Endothelial cell of umbilical vein (primary cell): ENCODE measurements around the gene UBE2F.

ENCODE experiments used
- EZH2 ChIP-seq: IDR thresholded peaks from 2 replicates; pipeline ENCODE4 v1.6.1; 2012; ENCODE audit warnings: borderline replicate concordance, low read depth, mild to moderate bottlenecking, moderate library complexity, low read length, inconsistent platforms; ENCODE audit not compliant: severe bottlenecking
- POLR2AphosphoS5 ChIP-seq: IDR thresholded peaks from 2 replicates; pipeline ENCODE4 v1.6.1; 2012; ENCODE audit warnings: low read depth, mild to moderate bottlenecking, control low read depth, low read length, moderate library complexity; ENCODE audit not compliant: insufficient read depth

DNA sequence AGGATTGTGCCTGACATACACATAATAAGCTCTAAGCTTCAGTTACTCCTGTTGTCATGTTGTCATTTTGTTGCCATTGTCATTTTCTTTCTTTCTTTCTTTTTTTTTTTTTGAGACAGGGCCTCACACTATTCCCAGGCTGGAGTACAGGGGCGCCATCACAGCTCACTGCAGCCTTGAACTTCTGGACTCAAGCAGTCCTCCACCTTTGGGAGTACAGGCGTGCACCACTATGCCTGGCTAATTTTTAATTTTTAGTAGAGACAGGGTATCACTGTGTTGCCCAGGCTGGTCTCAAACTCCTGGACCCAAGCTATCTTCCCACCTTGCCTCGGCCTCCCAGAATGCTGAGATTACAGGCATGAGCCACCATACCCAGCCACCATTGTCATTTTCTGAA, 63.0 kb downstream of the UBE2F start:
- TF ChIP-seq EZH2 = no peak
- no peak for TF ChIP-seq POLR2AphosphoS5
